ENCODE measurements around the gene ARHGAP29. TPM values are rescaled to one million over a fixed set of nuclear protein-coding genes. Genes with fewer than 3 reads are reported as not detected.

Gene ARHGAP29, protein sequence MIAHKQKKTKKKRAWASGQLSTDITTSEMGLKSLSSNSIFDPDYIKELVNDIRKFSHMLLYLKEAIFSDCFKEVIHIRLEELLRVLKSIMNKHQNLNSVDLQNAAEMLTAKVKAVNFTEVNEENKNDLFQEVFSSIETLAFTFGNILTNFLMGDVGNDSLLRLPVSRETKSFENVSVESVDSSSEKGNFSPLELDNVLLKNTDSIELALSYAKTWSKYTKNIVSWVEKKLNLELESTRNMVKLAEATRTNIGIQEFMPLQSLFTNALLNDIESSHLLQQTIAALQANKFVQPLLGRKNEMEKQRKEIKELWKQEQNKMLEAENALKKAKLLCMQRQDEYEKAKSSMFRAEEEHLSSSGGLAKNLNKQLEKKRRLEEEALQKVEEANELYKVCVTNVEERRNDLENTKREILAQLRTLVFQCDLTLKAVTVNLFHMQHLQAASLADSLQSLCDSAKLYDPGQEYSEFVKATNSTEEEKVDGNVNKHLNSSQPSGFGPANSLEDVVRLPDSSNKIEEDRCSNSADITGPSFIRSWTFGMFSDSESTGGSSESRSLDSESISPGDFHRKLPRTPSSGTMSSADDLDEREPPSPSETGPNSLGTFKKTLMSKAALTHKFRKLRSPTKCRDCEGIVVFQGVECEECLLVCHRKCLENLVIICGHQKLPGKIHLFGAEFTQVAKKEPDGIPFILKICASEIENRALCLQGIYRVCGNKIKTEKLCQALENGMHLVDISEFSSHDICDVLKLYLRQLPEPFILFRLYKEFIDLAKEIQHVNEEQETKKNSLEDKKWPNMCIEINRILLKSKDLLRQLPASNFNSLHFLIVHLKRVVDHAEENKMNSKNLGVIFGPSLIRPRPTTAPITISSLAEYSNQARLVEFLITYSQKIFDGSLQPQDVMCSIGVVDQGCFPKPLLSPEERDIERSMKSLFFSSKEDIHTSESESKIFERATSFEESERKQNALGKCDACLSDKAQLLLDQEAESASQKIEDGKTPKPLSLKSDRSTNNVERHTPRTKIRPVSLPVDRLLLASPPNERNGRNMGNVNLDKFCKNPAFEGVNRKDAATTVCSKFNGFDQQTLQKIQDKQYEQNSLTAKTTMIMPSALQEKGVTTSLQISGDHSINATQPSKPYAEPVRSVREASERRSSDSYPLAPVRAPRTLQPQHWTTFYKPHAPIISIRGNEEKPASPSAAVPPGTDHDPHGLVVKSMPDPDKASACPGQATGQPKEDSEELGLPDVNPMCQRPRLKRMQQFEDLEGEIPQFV
- total RNA-seq = 13.6 and 16.2 TPM in 2 replicates

DNA sequence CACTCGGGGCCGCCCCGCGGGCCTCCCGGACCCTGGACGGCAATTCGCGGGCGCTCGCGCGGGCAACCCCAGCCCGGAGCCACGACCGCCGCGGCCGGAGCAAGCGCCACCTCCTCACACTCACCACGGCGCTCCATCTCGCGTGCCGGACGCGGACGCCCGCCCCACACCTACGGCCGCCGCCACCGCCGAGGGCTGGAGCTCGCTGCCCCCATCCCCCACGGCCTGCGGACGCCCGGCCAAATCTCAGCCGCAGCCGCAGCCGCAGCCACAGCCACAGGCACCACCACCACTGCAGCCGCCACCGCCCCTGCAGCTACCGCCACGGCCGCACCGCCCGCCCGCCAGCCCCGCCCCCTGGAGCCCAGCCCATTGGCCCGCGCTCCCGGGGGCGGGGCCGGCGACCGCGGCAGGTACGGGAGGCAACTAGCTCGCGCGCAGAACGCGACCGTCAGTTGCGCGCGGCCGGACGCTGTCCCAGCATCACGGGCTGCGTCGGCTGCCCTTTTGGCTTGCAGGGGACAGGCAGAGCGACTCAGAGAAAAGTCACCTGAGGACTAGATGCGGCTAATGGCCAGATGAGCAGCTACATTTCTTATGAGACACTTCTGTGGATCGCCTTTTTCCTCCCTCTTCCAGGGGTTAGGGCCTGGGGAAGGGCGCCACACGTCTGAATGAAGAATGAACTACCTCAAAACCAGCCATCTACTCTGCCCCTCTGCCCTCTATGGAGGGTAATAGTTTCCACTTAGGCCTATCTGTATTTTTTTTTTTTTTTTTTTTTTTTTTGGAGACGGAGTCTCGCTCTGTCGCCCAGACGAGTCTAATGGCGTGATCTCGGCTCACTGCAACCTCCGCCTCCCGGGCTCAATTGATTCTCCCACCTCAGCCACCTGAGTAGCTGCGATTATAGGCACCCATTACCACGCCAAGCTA lies at the start of gene ARHGAP29:
Gene ARHGAP29 (minus strand): TSS at position 294 of the 936 bp plus-strand sequence. CDS start 5,973 bp downstream, outside the sequence.

Other genes starting within 250 kb of the ARHGAP29 start
- 0.42 and 0.56 TPM in 2 replicates for gene ABCA4, start 116.4 kb downstream of the ARHGAP29 start, total RNA-seq
- gene ABCD3, start 180.8 kb upstream of the ARHGAP29 start, total RNA-seq = 35.6 and 35.8 TPM in 2 replicates

Measured in airway epithelial cell (primary cell).